Ovary (tissue), 9 donors: Measurements from ENCODE around the gene BUB1B. TPM values are rescaled to one million over a fixed set of nuclear protein-coding genes. Genes with fewer than 3 reads are reported as not detected.

ENCODE experiments used
- DNase-seq, 5 donors: peaks; one replicate each; pipeline ENCODE4 v3.0.0-alpha.2; 2019 to 2020
- H3K27ac ChIP-seq, 2 donors: fragments of 200-600 bp; one replicate each; pipeline versions ENCODE4 v1.5.1 to v1.8.0; 2019 to 2022
- H3K27me3 ChIP-seq: fragments of 200-600 bp; one replicate; pipeline ENCODE4 v1.8.0; 2022
- H3K36me3 ChIP-seq: fragments of 200-600 bp; sonication (generic); one replicate; pipeline ENCODE4 v1.5.1; 2019
- H3K4me1 ChIP-seq: one replicate; pipeline ENCODE4 v1.8.1; 2013; ENCODE audit warnings: mild to moderate bottlenecking, moderate library complexity; ENCODE audit not compliant: insufficient read depth
- H3K4me3 ChIP-seq: fragments of 200-600 bp; sonication (generic); one replicate; pipeline ENCODE4 v1.5.1; 2017
- H3K9me3 ChIP-seq, 2 donors: fragments of 200-600 bp in 1 of 2; sonication (generic) in 1 of 2; one replicate each; pipeline versions ENCODE4 v1.5.1 to v1.8.1; 2013 to 2019; ENCODE audit warnings: mild to moderate bottlenecking in 1 of 2, moderate library complexity in 1 of 2
- CTCF ChIP-seq, 3 donors: fragments of 450-650 bp in 2 of 3; fragments of 200-600 bp in 1 of 3; IDR thresholded peaks; one replicate each; pipeline versions ENCODE4 v1.5.1 to v1.8.0; 2016 to 2022; ENCODE audit warnings: antibody characterized with exemption in 3 of 3, mild to moderate bottlenecking in 1 of 3
- EP300 ChIP-seq: sonication (generic); formaldehyde crosslinking; IDR thresholded peaks from one replicate; pipeline ENCODE4 v1.6.1; 2017; ENCODE audit warnings: antibody characterized with exemption
- POLR2A ChIP-seq: fragments of 450-650 bp; IDR thresholded peaks from one replicate; pipeline ENCODE4 v1.6.1; 2017; ENCODE audit warnings: antibody characterized with exemption, mild to moderate bottlenecking, moderate library complexity
- WGBS, 3 donors: extraction: QIAGEN DNeasy Blood & Tissue Kit in 1 of 3; methylation state at CpG; one replicate each; pipeline versions ENCODE4 v1.1.5 to v1.1.7; 2013 to 2017; 5-methylcytosine and 5-hydroxymethylcytosine counted together
- intact Hi-C, 4 donors: fragments of 100-400 bp; cut with DNase I; formaldehyde crosslinking; loops; one replicate each; pipeline versions ENCODE4 v1.11.0 to v1.15.1; 2022 to 2023
- polyA plus RNA-seq, 2 donors: library from polyadenylated mRNA; stranded (reverse); fragments of 200-250 nt in 1 of 2; fragments of 350-450 nt in 1 of 2; fragmentation: Illumina TruSeq in 1 of 2; extraction: RNeasy Lipid Tissue Mini Kit (QIAGEN cat#74804) in 1 of 2; gene quantifications; one replicate each; pipeline ENCODE4 v1.2.3, GENCODE V29; 2013 to 2014
- total RNA-seq, 7 donors: library from RNA; depleted of rRNA in 2 of 7; stranded (reverse); fragments of >200 nt in 2 of 7; fragmentation: NEBNext Ultra II Directional in 3 of 7; extraction: Animal tissue kit (Norgen Biotek cat#: 25700) in 3 of 7; gene quantifications; one replicate each; pipeline versions ENCODE4 v1.1.0 to v1.2.4, GENCODE V29; 2016 to 2023
- donor health status: DM: no; HTN: no; CAD: no; lungs with moderate emphysema.
- donor health status: DM: no; HTN: no; CAD: no.
- donor health status: Bipolar disorder and iron deficiency.
- donor health status: DM: yes; HTN: yes; CAD: no.
- donor health status: DM: no; HTN: no; CAD: no.
- donor health status: DM: yes; HTN: yes; CAD: no.

BUB1B gene
- total and polyA plus RNA-seq, 9 donors, result 0.43 to 2.4 (median 1.2) TPM; not detected in 1

GRCh38 chr15:40239404-40239692 is 78.5 kb downstream of the BUB1B start:
- Histone ChIP-seq H3K36me3 (no peaks in the 10 kb centered on the region), H3K27ac (no peak overlapping the region), H3K27me3 (no peaks in the 10 kb centered on the region), H3K9me3 (no peaks in the 10 kb centered on the region), H3K4me1 (no peaks in the 10 kb centered on the region), H3K4me3 (no peak overlapping the region)
- intact Hi-C loops, result no loop called here
- DNase-seq, result no peak
- TF ChIP-seq EP300, result no peak
- no peak for TF ChIP-seq CTCF (IDR thresholded peaks at IDR 0.05)
- TF ChIP-seq POLR2A, result no peak
- 23 to 40% (median 31%) methylated on average over 5 of the region's 5 CpGs for WGBS, 3 donors

- TF ChIP-seq CTCF (IDR thresholded peaks at IDR 0.05), result no peak
- WGBS, 3 donors, result 80 to 85% (median 85%) methylated on average over 17 to 19 of the region's 19 CpGs
- Histone ChIP-seq H3K4me3 (no peak overlapping the region), H3K9me3 (no peaks in the 10 kb centered on the region), H3K27me3 (no peaks in the 10 kb centered on the region), H3K4me1 (no peaks in the 10 kb centered on the region), H3K27ac (no peak overlapping the region), H3K36me3 (no peaks in the 10 kb centered on the region)
- no peak for DNase-seq
- intact Hi-C loops, result no loop called here
Measured at GRCh38 chr15:40239693-40240618, 79.1 kb downstream of the BUB1B start.

GRCh38 chr15:40240619-40241221 is 79.9 kb downstream of the BUB1B start:
- Histone ChIP-seq H3K27ac (no peak overlapping the region), H3K9me3 (no peaks in the 10 kb centered on the region), H3K4me3 (no peak overlapping the region), H3K27me3 (no peaks in the 10 kb centered on the region), H3K36me3 (no peaks in the 10 kb centered on the region), H3K4me1 (no peaks in the 10 kb centered on the region)
- DNase-seq, result no peak
- intact Hi-C loops, result no loop called here
- no peak for TF ChIP-seq EP300
- no peak for TF ChIP-seq POLR2A
- no peak for TF ChIP-seq CTCF (IDR thresholded peaks at IDR 0.05)
- 85 to 90% (median 89%) methylated on average over 10 of the region's 10 CpGs for WGBS, 3 donors

GRCh38 chr15:40241269-40242212 is 80.7 kb downstream of the BUB1B start:
- Histone ChIP-seq H3K4me1 (no peaks in the 10 kb centered on the region), H3K4me3 (no peak overlapping the region), H3K27ac (no peak overlapping the region), H3K27me3 (no peaks in the 10 kb centered on the region), H3K9me3 (no peaks in the 10 kb centered on the region), H3K36me3 (no peaks in the 10 kb centered on the region)
- WGBS, 3 donors, result 84 to 89% (median 86%) methylated on average over 13 to 14 of the region's 14 CpGs
- intact Hi-C loops, result no loop called here
- TF ChIP-seq CTCF (IDR thresholded peaks at IDR 0.05) (no peak), POLR2A (no peak), EP300 (no peak)
- no peak for DNase-seq
